Inflammatory macrophage treated with lipopolysaccharide for 4 hours (primary cell): ENCODE data around the gene TTC16.

Experiments
- DNase-seq: peaks from one replicate; pipeline ENCODE4 v3.0.0-alpha.2; 2020

Gene TTC16

DNA sequence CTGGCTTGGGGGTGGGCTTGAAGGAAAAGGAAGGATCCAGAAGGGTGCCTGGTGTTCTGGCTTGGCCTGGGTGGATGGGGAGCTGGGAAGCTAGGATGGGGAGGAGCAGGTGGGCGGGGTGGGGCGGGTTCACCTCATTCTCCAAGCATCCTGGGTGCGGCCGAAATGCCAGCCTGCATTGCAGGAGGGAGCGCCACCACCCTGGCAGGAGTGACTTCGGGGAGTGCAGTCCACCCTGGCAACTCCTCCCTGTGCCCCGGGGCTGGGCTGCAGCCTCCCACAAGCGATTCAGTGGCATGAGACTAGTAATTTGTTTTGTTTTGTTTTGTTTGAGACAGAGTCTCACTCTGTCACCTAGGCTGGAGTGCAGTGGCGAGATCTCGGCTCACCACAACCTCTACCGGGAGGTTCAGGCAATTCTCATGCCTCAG lies 5.5 kb downstream of the TTC16 start:
- DNase-seq, result no peak

DNA sequence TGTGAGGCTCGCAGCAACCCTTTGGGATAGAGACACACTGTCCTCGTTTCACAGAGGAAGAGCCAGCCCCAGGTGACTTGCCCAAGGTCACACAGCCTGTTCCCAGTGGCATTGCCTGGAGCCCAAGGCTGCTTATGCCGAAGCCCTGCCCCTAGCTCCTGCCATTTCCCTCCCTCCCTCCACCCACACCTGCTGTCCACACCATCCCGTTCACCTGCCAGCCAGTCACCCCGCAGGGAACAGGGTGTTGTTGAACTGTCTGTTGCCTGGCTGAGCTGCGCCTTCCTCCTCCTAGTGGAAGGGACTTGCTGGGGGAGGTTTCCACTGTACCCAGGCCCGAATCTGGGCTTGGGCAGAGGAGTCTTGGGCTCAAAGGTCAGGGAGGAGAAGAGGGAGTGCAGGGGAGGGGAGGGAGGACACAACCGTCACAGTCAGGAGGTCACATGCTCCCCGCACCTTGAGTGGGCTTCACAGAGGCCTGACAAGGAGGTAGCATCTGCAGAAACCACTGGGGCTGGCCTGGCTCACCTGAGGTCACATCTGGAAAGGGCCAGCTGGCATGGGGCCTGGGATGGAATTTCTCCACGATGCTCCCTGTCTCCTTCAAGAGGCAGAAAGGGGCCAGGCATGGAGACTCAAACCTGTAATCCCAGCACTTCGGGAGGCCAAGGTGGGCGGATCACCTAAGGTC lies 6.3 kb downstream of the TTC16 start:
- no peak for DNase-seq

DNA sequence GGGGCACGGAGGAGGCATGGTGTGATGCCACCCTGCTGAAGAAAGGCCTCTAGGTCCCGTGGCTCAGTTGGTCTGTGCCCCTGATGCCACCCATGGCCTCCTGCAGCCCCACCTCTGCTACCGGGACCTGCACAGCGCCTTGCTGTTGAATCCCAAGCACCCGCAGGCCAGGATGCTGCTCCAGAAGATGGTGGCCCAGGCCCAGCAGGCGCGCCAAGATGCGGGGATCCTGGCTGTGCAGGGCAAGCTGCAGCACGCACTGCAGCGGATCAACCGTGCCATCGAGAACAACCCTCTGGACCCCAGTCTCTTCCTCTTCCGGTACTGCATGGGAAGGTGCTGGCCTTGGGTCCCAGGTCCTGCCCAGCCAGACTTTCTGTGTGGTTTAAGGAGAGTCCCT lies 7.1 kb downstream of the TTC16 start:
- DNase-seq, result no peak

DNA sequence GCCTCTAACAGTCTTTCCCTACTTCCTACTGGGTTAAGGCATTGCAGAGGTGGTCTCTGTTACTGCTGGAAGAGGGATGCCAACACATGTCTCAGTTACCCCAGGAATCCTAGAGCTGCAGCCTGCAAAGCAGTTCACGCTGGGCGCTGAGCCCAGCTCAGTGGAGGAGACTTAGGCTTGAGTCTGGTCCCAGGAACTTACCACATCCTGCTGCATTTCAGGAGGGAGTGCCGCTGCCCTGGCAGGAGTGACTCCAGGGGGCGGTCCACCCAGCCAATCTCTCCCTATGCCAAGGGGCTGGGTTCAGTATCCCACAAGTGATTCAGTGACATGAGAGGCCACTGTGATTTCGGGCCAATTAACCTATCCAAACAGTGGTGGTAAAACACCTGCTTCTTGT lies 7.6 kb downstream of the TTC16 start:
- no peak for DNase-seq

DNA sequence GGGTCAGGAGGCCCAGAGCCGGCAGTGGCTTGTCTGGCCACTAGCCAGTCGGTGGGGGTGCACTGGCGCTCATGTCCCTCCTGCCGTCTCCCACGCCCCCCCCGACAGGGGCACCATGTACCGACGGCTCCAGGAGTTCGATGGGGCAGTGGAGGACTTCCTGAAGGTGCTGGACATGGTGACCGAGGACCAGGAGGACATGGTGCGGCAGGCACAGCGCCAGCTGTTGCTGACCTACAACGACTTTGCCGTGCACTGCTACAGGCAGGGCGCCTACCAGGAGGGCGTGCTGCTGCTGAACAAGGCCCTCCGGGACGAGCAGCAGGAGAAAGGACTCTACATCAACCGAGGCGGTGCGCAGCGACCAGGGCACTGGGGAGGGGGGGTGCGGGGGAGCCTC lies 8.1 kb downstream of the TTC16 start:
- no peak for DNase-seq

DNA sequence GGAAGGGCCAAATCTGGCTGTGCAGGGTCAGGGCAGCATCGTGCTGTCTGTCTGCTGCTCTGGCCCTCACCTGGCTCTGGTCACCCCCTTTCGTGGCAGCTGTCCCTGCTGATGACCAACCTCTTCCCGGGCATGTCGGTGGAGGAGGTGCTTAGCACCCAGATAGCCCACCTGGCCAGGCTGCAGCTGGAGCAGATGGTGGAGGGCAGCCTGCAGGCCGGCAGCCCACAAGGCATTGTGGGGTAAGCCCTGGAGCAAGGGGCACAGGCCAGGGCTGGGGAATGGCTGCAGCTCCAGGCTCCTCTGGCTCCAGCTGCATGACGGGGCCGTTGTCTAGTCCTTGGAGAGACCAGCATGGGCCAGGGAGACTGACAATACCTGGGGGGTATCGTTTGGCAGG lies 11.0 kb downstream of the TTC16 start:
- no peak for DNase-seq

DNA sequence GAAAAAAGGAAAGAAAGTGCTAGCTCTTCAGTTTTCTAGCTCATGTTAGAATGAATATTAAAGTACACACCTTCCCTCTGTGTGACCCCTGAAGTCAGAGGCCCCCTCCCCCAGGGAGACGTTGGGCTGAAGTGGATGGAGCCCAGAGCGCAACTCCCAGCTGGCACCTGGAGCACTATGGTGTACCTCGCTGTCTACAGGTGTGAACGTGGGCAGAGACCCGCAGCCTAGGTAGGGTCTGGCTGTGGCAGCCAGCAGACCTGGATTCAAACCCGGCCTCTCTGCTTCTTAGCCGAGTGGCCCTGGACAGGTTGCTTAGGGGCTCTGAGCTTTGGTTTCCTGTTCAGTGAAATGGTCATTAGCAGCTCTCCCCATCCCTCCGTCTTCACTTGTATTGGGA lies 12.9 kb downstream of the TTC16 start:
- no peak for DNase-seq

DNA sequence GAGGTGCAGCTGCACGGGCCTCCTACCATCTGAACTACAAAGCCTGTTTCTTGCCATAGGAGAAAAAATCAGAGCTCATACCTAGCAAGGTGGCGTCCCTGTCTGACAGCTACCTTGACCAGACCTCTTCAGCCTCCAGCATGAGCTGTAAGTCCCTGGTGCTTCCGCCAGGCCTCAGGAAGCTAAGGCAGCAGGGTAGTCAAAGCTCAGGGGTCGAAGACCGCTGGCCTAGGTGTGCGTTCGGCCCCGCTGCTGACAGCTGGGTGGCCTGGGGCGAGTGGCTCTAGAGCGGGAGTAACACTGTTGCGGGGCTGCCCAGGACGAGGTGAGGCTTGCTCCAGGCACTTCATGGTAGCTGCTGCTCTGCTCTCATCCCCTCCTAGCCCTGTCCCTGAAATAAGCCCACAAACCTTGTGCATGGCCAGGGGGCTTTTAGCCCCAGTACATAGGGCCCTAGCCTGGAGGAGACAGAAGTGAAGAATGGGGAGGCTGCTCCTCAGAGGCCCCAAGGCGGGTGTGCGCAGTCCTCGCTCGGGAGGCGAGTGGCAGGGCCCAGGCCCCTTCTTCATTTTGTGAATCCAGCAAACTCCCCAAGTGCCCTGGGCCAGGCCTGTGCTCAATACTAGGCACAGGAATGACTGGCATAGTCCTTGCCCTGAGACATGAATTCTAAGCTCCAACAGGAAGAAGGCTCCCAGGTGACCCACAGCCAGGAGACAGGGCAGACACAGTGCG lies 13.8 kb downstream of the TTC16 start:
- DNase-seq, result no peak

DNA sequence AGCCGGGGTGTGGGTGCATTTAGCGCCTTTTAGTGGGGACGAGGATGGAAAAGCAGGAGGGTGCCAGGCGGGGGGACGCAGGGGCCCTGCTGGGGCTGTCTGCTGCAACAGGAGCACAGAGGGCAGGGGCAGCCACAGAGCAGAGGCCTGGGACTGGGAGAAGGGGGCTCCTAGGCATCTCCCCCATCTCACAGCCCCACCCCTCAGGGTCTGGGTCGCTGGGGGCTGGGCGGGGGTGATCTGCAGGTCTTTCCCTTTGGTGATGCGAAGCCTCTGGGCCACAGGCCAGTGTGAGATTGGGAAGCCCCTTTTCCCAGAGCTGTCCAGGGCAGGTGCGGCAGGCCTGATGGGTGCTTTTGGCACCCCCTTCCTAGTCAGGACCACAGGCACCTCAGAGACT lies 14.4 kb downstream of the TTC16 start:
- DNase-seq, result no peak

DNA sequence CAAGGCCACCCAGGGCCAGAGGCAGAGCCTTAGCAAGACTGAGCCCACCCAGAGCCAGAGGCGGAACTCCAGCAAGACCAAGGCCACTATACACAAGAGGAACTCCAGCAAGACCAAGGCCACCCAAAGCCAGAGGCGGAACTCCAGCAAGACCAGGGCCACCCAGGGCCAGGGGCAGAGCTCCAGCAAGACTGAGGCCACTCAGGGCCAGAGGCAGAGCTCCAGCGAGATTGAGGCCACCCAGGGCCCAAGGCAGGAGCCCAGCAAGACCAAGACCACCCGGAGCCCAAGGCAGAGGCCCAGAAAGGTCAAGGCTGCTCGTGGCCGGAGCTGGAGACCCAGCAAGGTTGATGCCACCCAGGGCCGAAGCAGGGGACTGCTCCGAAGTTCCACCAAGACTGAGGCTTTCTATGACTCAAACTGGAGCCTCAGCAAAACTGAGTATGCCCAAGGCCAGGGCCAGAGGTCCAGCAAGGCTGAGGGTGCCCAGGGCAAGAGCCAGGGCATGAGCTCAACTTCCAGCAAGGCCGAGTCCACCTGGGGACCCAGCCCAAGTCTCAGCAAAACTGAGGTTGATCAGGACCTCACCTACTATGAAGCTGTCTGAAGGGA lies 15.0 kb downstream of the TTC16 start:
- no peak for DNase-seq

DNA sequence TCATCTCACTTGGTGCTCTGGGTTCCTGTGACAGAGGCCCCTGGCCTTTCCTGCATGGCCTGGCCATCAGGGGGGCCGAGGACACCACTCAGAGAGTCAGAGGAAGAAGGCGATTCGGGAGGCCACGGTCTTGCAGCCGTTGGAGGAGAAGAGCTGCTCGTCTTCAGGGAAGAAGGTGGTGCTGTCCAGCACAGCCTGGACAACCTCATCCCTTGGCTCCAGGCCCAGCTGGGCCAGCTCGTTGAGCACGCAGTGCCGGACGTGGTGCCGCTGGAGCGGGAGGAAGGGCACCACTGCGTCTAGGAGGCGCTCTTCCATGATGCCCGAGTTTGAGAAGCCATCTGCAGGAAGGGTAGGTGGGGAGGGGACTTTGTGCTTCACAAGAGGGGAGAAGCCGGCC lies 16.1 kb downstream of the TTC16 start:
- no peak for DNase-seq

DNA sequence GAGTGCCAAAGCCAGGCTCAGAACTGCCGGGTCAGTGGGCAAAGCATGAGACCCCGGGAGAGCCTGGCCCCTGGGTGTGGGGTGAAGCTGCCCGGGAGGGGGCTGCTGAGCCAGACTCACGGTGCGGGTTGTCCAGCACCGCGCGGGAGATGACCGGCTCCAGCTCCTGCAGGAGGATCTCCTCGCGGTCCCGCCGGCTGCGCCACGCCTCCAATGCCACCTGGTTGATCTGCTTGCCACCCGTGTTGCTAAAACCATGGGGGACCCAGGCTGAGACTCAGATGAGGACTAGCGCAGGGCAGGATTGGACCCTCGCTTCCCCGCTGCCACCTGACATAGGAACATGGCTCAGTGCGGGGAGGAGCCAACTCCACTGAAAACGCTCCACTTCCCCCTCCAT lies 16.6 kb downstream of the TTC16 start:
- no peak for DNase-seq

DNA sequence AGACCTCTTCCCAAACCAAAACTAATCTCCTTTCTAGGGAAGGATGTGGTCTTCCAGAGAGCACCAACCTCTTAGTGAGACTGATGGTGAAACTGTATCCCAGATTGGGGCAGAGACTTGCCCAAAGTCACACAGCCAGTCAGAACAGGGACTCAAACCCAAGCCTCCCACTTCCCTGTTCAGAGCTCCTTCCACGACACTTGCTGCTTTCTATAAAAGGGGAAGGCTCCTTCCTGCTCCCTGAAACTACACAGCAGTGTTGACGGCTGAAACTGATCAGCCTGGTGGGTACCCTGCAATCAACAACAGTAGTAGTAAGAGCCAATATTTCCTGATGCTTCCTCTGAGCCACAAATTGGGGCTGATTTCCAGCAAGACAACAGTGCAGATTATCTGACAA lies 17.7 kb downstream of the TTC16 start:
- DNase-seq, result peak; percentile 41

DNA sequence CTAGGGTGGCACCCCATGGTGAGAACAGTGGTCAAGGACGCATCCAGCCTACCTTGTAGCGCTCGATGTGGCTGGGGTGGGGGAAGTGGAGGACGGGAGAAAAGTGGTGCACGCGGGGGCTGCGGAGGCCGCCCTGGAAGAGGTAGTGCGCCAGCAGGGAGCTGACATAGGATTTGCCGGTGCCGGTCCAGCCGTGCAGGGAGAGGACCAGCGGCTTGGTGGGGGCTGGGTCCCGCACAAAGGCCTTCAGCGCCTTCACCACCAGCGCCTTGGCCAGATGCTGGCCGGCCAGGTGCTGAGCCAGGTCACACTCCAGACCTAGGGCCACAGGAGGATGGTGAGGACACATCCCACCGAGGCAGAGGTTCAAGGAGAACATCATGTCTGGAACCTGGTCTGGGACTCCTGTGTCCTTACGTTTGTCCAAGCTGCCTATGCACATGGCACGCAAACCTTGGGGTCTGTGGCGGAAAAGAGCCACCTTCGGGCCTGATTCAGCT lies 18.4 kb downstream of the TTC16 start:
- DNase-seq, result no peak

DNA sequence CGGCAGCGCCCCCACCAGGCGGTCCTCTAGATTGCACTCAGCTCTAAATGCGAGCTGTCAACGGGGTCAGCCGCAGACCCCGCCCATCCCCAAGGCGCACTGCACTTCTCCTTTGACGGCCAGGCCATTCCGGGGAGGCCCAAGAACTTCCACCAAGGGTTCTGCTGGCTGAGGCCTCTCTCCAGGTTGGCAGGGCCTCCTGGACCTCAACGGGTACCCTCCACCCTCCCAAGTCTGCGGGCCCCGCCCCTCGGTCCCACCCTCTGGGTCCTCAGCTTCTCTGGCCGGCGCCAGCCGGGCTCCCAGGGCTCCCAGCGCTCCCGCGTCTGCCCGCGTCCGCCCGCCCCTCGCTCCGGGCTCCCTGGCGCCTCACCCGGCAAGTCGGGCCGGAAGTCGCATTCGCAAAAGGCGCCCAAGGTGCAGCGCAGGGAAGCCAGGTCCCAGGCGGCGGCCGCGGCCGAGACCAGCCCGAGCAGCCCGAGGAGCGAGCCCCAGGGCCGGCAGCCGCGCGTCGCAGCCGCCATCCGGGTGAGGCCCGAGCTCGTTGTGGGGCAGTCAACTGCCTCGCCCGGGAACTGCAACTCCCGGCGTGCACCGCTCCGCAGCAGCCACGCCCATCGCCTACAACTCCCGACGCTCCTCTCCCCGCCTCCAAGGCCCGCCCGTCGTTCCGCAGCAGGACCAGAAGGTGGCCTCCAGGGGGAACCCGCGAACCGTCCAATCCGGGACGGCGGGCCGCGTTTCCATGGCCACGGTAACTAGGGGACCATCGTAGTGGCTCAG lies 19.1 kb downstream of the TTC16 start, which contains the start of gene TOR2A:
Gene TOR2A, minus strand, starts transcription at position 548 of the 783 bp plus-strand sequence. Its CDS starts 24 bp downstream, at position 524.
- DNase-seq, result peak; percentile 97

DNA sequence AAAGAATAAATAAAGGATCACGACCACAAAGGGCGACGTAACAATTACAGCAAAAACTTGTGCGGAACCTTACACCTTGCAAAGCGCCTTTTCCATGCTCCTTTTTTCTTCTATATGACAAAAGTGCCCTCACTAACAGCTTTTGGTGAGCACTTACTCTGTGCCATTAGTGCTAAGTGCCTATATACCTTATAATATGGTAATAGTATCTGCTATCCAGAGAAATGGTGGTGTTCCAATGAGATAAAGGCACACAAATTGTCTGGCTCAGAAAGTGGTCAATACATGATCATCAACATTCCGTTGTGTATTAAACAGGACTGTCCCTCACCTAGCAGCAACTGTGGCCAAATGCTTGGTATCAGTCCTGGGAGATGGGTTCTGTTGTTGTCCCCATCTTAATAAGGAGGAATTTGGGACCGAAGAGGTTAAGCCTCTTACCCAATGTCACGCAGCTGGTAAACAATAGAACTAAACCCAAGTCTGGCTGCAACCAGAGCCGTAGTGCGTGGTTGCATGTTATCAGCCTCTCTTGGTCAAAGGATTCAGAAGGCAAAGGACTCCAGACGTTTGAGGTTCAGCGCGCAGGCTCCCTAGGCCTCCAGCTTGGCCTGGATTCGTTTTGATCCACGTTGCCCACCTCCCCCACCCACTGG lies 19.8 kb downstream of the TTC16 start:
- DNase-seq, result no peak

DNA sequence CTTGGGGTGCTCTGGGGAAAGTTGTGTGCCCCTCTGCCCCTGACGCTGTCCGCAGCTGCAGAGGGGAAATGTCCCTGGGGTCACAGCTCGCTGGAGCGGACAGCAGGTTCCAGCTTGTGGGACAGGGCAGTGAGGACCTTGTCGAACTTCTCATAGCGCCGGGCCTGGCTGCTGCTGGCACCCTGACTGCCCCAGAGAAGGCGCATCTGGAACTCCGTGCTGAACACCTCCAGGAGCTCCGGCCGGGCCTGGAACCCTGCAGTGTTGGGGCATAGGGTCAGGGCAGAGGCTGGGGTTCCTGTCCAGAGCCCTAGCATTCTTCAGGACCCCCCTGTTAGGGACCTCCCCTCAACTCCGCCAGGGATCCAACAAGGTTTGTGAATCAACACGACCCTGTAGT lies 22.8 kb downstream of the TTC16 start:
- no peak for DNase-seq

DNA sequence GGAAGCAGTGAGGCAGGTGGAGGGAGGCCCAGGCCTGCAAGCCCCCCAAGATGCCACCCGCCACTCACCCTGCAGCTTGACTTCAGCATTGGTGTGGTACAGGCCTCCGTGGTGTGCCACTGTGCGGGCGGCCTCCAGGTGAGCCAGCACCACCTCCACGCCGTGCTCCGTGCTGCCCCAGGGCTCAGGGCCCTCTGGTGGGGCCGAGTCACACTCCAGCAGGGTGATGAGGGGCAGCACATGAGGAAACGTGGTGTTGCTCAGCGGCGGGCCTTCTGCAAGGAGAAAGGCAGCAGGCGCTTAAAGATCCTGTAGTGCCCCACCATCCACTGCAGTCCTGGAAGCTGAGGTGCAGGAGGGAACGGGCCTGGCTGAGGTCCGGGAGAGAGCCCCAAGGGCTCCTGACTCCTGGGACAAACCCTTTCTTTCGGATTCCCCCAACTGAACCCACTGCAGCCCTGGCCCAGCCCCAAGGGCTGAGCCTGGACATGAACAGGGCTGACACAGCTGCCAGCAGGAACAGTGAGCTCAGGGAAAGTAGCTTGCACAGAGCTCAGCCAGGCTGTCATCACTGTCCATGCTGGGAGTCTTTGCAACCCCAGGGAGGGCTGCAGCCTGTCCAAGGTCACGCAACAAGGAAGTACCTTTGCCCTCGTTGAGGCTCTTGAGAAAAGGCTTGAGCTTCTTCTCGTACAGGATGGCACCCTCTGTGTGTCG lies 23.9 kb downstream of the TTC16 start:
- DNase-seq, result peak; percentile 38

DNA sequence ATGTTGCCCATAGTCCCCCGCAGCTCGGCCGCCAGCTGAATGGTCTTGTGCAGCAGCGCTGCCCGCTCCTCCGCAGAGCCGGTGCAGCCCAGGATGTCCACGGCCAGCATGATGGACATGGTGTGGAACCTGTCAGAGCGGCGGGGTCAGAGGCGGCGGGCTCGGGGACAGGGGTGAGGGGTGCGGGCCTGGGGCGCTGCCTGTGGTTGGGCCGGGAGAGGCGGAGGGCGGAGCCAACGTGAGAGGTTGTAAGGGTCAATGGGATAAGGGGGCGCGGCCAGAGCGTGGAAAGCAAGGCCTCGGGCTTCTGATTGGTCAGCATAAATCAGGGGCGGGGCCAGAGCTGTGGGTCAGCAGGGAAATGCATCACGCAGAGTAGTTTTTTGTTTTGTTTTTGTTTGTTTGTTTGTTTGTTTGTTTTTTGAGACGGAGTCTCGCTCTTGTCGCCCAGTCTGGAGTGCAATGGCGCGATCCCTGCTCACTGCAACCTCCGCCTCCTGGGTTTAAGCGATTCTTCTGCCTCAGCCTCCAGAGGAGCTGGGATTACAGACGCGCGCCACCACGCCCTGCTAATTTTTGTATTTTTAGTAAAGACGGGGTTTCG lies 26.1 kb downstream of the TTC16 start:
- DNase-seq, result no peak

DNA sequence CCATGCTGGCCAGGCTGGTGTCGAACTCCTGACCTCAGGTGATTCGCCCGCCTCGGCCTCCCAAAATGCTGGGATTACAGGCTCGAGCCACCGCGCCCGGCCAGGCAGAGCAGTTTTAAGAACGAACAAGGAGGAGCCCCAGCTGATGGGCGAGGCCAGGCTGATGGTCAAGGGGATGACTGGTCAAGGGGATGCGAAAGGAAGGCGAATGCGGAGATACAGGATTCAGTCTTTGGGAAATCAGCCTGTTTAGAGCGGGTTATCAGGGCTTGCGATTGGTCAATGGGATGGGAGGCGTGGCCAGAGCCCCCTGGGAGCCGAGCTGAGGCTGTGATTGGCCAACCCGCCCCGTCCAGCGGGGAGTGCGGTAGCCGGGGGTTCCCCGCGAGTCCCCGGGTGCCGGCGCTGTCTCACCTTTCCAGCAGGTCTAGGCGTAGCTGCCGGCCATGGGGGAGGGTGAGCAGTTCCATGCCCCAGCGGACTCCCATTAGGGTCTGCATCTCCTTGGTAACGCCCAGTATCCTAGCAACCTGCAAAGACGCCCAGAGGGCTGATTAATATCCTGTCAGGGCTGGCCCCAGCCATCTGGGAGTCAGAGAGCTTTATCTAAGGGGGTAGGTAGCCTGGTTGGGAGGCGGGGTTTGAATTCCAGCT lies 26.7 kb downstream of the TTC16 start:
- DNase-seq, result no peak
